GM12873 (cell line): Measurements from ENCODE around the gene GPN1.

Source experiments
- TF ChIP-seq, protein P1 (sequence below): IDR thresholded peaks from 2 replicates; pipeline ENCODE4 v1.5.1; 2012; ENCODE audit warnings: low read depth, mild to moderate bottlenecking, moderate library complexity, low read length, control low read depth; ENCODE audit not compliant: insufficient read depth; ENCODE audit errors: missing control alignments

GPN1 gene

DNA sequence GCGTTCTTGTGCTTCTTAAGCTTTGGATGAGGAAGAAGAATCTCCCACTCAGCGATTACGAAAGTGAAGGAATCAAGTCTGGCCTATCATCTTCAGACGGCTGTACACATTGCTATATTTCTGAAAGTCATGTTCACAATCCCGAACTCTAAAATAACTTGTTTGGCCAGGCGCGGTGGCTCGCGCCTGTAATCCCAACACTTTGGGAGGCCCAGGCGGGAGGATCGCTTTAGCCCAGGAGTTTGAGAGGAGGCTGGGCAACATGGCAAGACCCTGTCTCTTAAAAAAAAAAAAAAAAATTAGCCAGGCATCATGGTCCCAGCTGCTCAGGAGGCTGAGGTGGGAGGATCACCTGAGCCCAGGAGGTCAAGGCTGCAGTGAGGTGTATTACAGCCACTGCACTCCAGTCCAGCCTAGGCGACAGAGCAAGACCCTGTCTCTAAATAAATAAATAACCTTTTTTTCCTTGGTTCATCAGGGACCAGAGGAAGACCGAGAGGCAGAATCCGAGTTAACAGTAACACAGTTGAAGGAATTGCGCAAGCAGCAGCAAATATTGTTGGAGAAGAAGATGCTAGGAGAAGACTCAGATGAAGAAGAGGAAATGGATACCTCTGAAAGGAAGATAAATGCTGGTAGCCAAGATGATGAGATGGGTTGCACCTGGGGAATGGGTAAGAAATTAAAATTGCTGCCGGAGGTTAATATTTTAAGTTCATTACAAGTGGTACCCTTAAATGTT is 35.9 kb downstream of the GPN1 start:
- TF ChIP-seq, protein P1, sequence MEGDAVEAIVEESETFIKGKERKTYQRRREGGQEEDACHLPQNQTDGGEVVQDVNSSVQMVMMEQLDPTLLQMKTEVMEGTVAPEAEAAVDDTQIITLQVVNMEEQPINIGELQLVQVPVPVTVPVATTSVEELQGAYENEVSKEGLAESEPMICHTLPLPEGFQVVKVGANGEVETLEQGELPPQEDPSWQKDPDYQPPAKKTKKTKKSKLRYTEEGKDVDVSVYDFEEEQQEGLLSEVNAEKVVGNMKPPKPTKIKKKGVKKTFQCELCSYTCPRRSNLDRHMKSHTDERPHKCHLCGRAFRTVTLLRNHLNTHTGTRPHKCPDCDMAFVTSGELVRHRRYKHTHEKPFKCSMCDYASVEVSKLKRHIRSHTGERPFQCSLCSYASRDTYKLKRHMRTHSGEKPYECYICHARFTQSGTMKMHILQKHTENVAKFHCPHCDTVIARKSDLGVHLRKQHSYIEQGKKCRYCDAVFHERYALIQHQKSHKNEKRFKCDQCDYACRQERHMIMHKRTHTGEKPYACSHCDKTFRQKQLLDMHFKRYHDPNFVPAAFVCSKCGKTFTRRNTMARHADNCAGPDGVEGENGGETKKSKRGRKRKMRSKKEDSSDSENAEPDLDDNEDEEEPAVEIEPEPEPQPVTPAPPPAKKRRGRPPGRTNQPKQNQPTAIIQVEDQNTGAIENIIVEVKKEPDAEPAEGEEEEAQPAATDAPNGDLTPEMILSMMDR = no peak

DNA sequence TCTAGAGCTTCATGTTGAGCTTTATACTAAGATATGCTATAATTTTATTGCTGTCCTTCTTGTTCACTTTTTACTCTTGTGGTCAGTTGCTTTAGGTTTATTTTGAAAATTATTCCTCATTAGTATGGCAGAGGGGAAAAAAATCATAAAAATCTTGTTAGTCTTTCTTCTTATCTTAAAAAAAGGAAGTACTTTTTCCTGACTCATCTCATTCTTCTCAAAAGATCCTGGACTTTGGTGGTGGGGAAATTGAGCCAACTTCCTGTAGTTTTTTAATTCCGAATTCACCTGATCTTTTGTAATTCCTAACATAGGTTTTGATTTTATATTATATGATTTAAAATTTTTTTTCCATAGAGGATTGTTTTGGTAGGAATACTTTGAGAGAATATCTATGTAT is 38.6 kb downstream of the GPN1 start:
- TF ChIP-seq, protein P1 = no peak

DNA sequence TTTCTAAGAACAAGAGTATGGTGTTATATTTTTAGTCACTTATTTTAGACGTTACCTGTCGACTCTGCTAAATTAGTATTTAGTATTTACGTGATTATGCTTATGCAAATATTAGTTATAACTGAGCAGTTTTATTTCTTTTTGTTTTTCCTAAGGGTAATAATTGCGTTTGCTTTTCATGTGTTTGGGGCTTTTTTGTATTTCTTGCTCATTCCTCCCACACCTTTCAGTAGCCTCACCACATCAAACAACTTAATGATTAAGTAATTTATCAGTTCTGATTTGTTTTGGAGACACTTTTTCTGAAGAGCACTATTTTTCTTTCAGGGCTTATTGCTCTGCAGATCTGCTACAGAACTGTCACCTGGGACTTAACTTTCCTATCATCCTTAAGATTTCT is 42.4 kb downstream of the GPN1 start:
- TF ChIP-seq, protein P1 = no peak

DNA sequence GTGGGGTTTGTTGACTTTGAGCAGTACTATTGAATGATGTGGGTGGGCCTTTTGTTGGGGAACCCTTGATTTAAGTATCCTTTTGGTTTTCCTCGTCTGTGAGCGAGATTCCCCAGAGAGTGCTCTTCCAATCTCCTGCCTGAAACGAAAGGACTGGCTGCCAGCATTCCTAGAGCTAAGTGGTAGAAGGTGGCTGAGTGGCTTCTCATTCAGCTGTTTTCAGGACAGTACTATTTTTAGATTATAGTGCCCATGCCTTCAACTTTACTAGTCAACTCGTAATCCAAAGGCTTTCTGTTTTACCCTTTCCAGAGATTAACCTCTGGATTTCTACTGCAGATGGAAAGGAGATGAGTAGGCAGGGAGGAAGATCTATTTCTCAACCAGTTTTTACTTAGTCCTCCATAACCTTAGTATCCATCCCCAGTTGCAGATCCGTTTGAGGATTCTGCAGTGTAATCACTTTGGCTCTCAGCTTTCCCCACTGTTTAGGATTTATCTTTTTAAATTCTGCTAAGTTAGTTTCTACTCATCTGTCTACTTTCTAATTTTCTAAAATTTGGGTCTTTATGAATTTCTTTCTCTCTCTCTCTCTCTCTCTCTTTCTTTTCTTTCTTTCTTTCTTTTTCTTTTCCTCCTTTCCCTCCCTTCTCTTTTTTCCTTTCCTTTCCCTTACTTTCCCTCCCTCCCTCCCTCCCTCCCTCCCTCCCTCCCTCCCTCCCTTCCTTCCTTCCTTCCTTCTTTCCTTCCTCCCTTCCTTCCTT is 44.1 kb downstream of the GPN1 start:
- TF ChIP-seq, protein P1 = no peak

DNA sequence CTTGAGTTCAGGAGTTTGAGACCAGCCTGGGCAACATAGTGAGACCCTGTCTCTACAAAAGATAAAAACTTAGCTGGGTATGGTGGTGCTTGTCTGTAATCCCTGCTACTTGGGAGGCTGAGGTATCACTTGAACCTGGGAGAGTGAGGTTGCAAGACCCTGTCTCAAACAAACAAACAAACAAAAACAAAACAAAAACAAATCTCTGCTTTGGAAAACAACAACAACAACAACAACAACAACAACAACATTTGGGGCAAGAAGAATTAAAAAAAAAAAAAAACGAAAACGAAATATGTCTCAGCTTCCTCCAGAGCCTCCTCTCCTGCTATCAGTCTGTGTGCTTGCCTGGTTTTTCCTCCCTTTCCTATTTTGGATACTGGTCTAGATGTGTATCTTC is 51.7 kb downstream of the GPN1 start:
- TF ChIP-seq, protein P1 = no peak

DNA sequence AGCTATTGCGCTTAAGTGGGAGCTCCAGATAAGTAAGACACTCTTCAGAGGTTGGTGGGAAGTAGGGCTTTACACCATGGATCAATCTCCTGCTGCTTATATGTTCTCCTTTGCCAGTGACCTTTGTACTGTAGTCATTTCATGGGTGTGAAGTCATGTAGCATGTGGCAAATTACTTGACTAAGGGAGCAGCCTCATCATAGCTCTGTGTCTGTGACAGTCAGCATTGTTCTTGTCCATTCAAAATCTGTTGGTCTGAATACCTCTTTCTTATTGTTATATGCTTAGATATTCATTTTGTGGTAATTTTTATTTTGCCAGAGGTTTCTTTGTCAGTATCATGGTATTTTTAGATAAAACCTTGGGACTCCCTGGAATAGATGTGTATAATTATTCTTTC is 53.0 kb downstream of the GPN1 start:
- TF ChIP-seq, protein P1 = no peak

DNA sequence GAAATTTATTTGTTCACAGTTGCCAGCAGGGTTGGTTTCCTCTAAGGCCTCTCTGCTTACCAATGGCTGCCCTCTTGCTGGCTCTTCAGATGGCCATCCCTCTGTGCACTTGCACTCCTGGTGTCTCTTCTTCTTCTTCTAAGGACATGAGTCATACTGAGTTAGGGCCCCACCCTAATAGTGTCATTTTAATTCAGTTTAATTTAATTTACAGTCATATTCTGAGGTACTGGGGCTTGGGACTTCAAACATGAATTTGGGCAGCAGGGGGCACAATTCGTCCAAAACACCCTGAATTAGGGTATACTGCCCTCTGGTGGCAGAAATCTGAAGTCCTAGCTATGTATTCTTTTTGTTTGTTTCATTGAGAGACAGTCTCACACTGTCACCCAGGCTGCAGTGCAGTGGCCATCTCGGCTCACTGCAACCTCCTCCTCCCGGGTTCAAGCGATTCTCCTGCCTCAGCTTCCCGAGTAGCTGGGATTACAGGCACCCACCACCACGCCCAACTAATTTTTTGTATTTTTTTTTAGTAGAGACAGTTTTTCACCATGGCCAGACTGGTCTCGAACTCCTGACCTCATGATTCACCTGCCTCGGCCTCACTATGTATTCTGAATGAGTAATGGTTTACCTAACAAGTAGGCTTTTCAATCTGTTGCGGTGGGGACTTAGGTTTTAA is 54.7 kb downstream of the GPN1 start:
- TF ChIP-seq, protein P1 = peak; percentile 92
